Gastroesophageal sphincter (tissue), 4 donors: ENCODE data around the gene SPINK2. TPM values are rescaled to one million over a fixed set of nuclear protein-coding genes. Genes with fewer than 3 reads are reported as not detected.
A peak's percentile ranks its signal among the peaks of the same experiment; 100 is the strongest.

Experiments used
- ATAC-seq: fragments of 150-250 bp; one replicate; pipeline ENCODE4 v1.9.1; 2016; ENCODE audit warnings: mild to moderate bottlenecking, moderate library complexity
- H3K27ac ChIP-seq, 4 donors: fragments of 200-600 bp; sonication (generic) in 3 of 4; 1 replicate in 3 of 4; 2 replicates in 1 of 4; pipeline ENCODE4 v1.5.1; 2016 to 2019
- H3K27me3 ChIP-seq: fragments of 200-600 bp; sonication (generic); one replicate; pipeline ENCODE4 v1.5.1; 2019
- H3K36me3 ChIP-seq, 2 donors: fragments of 200-600 bp; sonication (generic); one replicate each; pipeline ENCODE4 v1.5.1; 2019; ENCODE audit warnings: control low read depth in 1 of 2
- H3K4me1 ChIP-seq, 3 donors: fragments of 200-600 bp; sonication (generic); 1 replicate in 2 of 3; 2 replicates in 1 of 3; pipeline ENCODE4 v1.5.1; 2016 to 2019; ENCODE audit warnings: control low read depth in 2 of 3
- H3K4me3 ChIP-seq, 2 donors: fragments of 200-600 bp; sonication (generic); one replicate each; pipeline ENCODE4 v1.5.1; 2019; ENCODE audit warnings: mild to moderate bottlenecking in 1 of 2, moderate library complexity in 1 of 2
- H3K9me3 ChIP-seq, 3 donors: fragments of 200-600 bp; sonication (generic); one replicate each; pipeline ENCODE4 v1.5.1; 2017 to 2019; ENCODE audit warnings: control low read depth in 2 of 3
- EP300 ChIP-seq: sonication (generic); formaldehyde crosslinking; IDR thresholded peaks from one replicate; pipeline ENCODE4 v1.6.1; 2017; ENCODE audit warnings: antibody characterized with exemption, mild to moderate bottlenecking
- POLR2A ChIP-seq, 2 donors: fragments of 450-650 bp; IDR thresholded peaks; one replicate each; pipeline ENCODE4 v1.6.1; 2017; ENCODE audit warnings: antibody characterized with exemption in 2 of 2, mild to moderate bottlenecking in 2 of 2, moderate library complexity in 1 of 2
- POLR2AphosphoS5 ChIP-seq: sonication (generic); formaldehyde crosslinking; IDR thresholded peaks from one replicate; pipeline ENCODE4 v1.6.1; 2017; ENCODE audit warnings: antibody characterized with exemption
- WGBS, 2 donors: methylation state at CpG; one replicate each; pipeline ENCODE4 v1.1.5; 2018; ENCODE audit warnings: low coverage in 1 of 2; 5-methylcytosine and 5-hydroxymethylcytosine counted together
- total RNA-seq, 4 donors: library from RNA; depleted of rRNA; stranded (reverse); fragments of >200 nt; gene quantifications; one replicate each; pipeline ENCODE4 v1.1.0, GENCODE V29; 2016
- TF ChIP-seq, protein P1 (sequence below), 4 experiments: fragments of 200-600 bp in 2 of 4; fragments of 450-650 bp in 2 of 4; sonication (generic) in 1 of 4; IDR thresholded peaks; one replicate each; pipeline ENCODE4 v1.5.1; 2017 to 2019; ENCODE audit warnings: antibody characterized with exemption in 4 of 4, mild to moderate bottlenecking in 2 of 4, moderate library complexity in 2 of 4

SPINK2 gene
- not detected for total RNA-seq

DNA sequence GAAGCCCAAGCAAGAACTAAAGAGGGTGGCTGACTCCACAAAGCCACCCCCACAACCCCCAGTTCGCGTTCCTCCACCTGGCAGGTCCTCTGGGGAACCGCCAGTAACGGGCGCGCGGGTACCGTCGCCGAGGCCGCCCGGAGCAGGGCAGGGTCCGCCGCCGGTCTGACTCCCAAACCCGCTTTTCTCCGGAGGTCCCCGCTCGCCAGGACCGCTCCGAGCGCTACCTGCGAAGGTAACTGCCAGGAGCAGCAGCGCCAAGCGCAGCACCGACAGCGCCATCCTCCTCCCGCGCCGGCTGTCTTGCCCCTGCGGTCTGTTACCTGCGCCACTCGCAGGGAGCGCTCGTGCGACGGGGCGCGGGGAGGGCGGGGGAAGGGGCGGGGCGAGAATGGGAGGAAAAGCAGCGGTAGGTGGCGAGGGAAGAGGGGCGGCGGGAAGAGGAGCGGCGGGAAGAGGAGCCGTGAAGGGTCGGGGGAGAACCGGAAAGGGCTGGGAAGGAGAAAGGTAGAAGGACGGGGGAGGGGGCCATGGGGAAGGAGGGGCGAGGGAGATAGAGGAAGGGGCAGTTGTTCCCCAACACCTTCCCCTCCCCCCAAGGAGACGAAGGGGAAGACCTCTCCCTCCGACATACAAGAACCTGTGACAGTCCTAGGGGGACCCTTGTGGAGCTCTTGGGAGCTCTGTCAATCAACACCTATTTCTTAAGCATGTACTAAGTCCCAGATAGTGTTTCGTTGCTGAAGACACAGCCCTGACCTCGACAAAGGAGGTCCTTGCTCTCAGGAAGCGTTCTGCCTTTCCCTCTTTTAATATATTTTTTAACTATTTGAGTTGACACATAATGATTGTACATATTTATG, at the start of gene SPINK2:
Gene SPINK2 (minus strand): TSS at position 321 of the 863 bp plus-strand sequence. CDS start 39 bp downstream, at position 282.
- ATAC-seq, result no peak
- H3K9me3 ChIP-seq, result no peaks in the 10 kb centered on the region
- 6 to 24% methylated on average over 3 to 17 of the region's 58 CpGs for WGBS, 2 donors

GRCh38 chr4:56870946-56871345, 49.4 kb upstream of the SPINK2 start:
- no peaks in the 10 kb centered on the region for H3K27me3 ChIP-seq
- H3K9me3 ChIP-seq, result no peaks in the 10 kb centered on the region
- WGBS, 2 donors, result 32 to 33% methylated on average over 3 to 4 of the region's 4 CpGs
- H3K36me3 ChIP-seq, result no peaks in the 10 kb centered on the region
- no peak overlapping the region for H3K27ac ChIP-seq
- TF ChIP-seq POLR2AphosphoS5 (no peak), POLR2A (IDR thresholded peaks at IDR 0.05) (no peak), EP300 (no peak)
- TF ChIP-seq, protein P1, sequence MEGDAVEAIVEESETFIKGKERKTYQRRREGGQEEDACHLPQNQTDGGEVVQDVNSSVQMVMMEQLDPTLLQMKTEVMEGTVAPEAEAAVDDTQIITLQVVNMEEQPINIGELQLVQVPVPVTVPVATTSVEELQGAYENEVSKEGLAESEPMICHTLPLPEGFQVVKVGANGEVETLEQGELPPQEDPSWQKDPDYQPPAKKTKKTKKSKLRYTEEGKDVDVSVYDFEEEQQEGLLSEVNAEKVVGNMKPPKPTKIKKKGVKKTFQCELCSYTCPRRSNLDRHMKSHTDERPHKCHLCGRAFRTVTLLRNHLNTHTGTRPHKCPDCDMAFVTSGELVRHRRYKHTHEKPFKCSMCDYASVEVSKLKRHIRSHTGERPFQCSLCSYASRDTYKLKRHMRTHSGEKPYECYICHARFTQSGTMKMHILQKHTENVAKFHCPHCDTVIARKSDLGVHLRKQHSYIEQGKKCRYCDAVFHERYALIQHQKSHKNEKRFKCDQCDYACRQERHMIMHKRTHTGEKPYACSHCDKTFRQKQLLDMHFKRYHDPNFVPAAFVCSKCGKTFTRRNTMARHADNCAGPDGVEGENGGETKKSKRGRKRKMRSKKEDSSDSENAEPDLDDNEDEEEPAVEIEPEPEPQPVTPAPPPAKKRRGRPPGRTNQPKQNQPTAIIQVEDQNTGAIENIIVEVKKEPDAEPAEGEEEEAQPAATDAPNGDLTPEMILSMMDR (IDR thresholded peaks at IDR 0.05), result no peak
- H3K4me1 ChIP-seq, result no peaks in the 10 kb centered on the region
- no peak overlapping the region for H3K4me3 ChIP-seq
- ATAC-seq, result no peak

More for the DNA sequence above, at the start of gene SPINK2:
- no peak within 1 kb of the TSS for H3K27ac ChIP-seq
- H3K36me3 ChIP-seq, result no peaks in the 10 kb centered on the region
- peaks cover 0 to 9% (median 5%) of the 10 kb centered on the region in 3 donors for H3K4me1 ChIP-seq
- peak within 1 kb of the TSS in 1 of 2 donors; percentile 43 for H3K4me3 ChIP-seq
- peaks cover 52% of the 10 kb centered on the region for H3K27me3 ChIP-seq
- TF ChIP-seq POLR2AphosphoS5 (no peak), POLR2A (IDR thresholded peaks at IDR 0.05) (no peak), EP300 (no peak)
- TF ChIP-seq, protein P1 (IDR thresholded peaks at IDR 0.05), result no peak

GRCh38 chr4:56863441-56864139, 42.1 kb upstream of the SPINK2 start:
- Histone ChIP-seq H3K4me1 (no peaks in the 10 kb centered on the region), H3K27ac (no peak overlapping the region), H3K4me3 (no peak overlapping the region), H3K36me3 (no peaks in the 10 kb centered on the region), H3K27me3 (no peaks in the 10 kb centered on the region), H3K9me3 (no peaks in the 10 kb centered on the region)
- TF ChIP-seq, protein P1 (IDR thresholded peaks at IDR 0.05), result no peak
- TF ChIP-seq POLR2A (IDR thresholded peaks at IDR 0.05), result no peak
- no peak for TF ChIP-seq POLR2AphosphoS5
- no peak for TF ChIP-seq EP300
- ATAC-seq, result no peak
- WGBS, 2 donors, result 92% methylated on average over 2 of the region's 7 CpGs; no CpG with 5 or more reads in 1 of the 2 donors

DNA sequence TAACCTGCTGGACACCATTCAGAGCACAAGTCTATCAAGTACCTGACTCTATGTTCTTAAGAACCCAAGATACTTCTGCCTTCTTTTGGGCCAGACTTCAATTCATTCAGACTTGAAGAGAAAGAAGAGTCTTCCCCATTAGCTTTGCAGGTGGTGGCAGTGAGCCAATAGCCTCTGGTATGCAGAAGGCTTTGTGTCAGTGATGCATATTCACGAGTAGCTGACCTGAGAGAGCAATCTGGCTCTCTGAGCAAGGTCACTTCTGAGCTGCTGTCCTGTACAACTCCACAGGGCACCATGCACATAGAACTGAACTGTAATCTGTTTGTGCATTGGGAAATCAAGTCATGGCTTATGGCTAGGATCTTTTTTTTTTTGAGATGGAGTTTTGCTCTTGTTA, 39.9 kb upstream of the SPINK2 start:
- 14 to 29% methylated on average over 1 of the region's 1 CpG for WGBS, 2 donors
- Histone ChIP-seq H3K27me3 (no peaks in the 10 kb centered on the region), H3K4me1 (no peaks in the 10 kb centered on the region), H3K9me3 (no peaks in the 10 kb centered on the region), H3K27ac (no peak overlapping the region), H3K36me3 (no peaks in the 10 kb centered on the region), H3K4me3 (no peak overlapping the region)
- no peak for ATAC-seq
- TF ChIP-seq, protein P1 (IDR thresholded peaks at IDR 0.05), result no peak
- TF ChIP-seq EP300 (no peak), POLR2AphosphoS5 (no peak)
